Measurements from ENCODE around the gene CDH13.

The CDH13 gene

GRCh38 chr16:83482545-83483162, 855.9 kb downstream of the CDH13 start:
- no peak for DNase-seq (ENCODE audit: low read depth in 2 of 2)

- DNase-seq (ENCODE audit: low read depth in 2 of 2): no peak
Observed at GRCh38 chr16:83490073-83490472, 863.3 kb downstream of the CDH13 start.

- DNase-seq (ENCODE audit: low read depth in 2 of 2): no peak
Observed at GRCh38 chr16:83494459-83494858, 867.7 kb downstream of the CDH13 start.

- DNase-seq (ENCODE audit: low read depth in 2 of 2): no peak
Observed at GRCh38 chr16:83501481-83501880, 874.7 kb downstream of the CDH13 start.

GRCh38 chr16:83508295-83508694, 881.5 kb downstream of the CDH13 start:
- DNase-seq (ENCODE audit: low read depth in 2 of 2): no peak

GRCh38 chr16:83509316-83509715, 882.5 kb downstream of the CDH13 start:
- DNase-seq (ENCODE audit: low read depth in 2 of 2): no peak

- DNase-seq (ENCODE audit: low read depth in 2 of 2): no peak
Observed at GRCh38 chr16:83510906-83511305, 884.1 kb downstream of the CDH13 start.

GRCh38 chr16:83513008-83513755, 886.4 kb downstream of the CDH13 start:
- DNase-seq (ENCODE audit: low read depth in 2 of 2): peak; percentile 82 to 85

GRCh38 chr16:83515395-83515794, 888.6 kb downstream of the CDH13 start:
- no peak for DNase-seq (ENCODE audit: low read depth in 2 of 2)

GRCh38 chr16:83516931-83517330, 890.2 kb downstream of the CDH13 start:
- DNase-seq (ENCODE audit: low read depth in 2 of 2): no peak

GRCh38 chr16:83517398-83517797, 890.6 kb downstream of the CDH13 start:
- DNase-seq (ENCODE audit: low read depth in 2 of 2): no peak

GRCh38 chr16:83520596-83520995, 893.8 kb downstream of the CDH13 start:
- no peak for DNase-seq (ENCODE audit: low read depth in 2 of 2)

GRCh38 chr16:83530293-83530692, 903.5 kb downstream of the CDH13 start:
- DNase-seq (ENCODE audit: low read depth in 2 of 2): peak; percentile 90

GRCh38 chr16:83532634-83533033, 905.9 kb downstream of the CDH13 start:
- no peak for DNase-seq (ENCODE audit: low read depth in 2 of 2)

GRCh38 chr16:83533193-83533592, 906.4 kb downstream of the CDH13 start:
- DNase-seq (ENCODE audit: low read depth in 2 of 2): no peak

GRCh38 chr16:83538707-83539106, 911.9 kb downstream of the CDH13 start:
- no peak for DNase-seq (ENCODE audit: low read depth in 2 of 2)

GRCh38 chr16:83539736-83540490, 913.1 kb downstream of the CDH13 start:
- no peak for DNase-seq (ENCODE audit: low read depth in 2 of 2)

GRCh38 chr16:83541231-83541630, 914.5 kb downstream of the CDH13 start:
- DNase-seq (ENCODE audit: low read depth in 2 of 2): no peak

- DNase-seq (ENCODE audit: low read depth in 2 of 2): no peak
Observed at GRCh38 chr16:83542491-83542890, 915.7 kb downstream of the CDH13 start.

- no peak for DNase-seq (ENCODE audit: low read depth in 2 of 2)
Observed at GRCh38 chr16:83549316-83550182, 922.8 kb downstream of the CDH13 start.

- no peak for DNase-seq (ENCODE audit: low read depth in 2 of 2)
Observed at GRCh38 chr16:83550183-83550569, 923.4 kb downstream of the CDH13 start.

- no peak for DNase-seq (ENCODE audit: low read depth in 2 of 2)
Observed at GRCh38 chr16:83552228-83552627, 925.5 kb downstream of the CDH13 start.

Measured in fibroblast of skin of left biceps (primary cell).